KMS-11 (cell line): ENCODE data around the gene MTMR1.

ENCODE experiments used
- H2AFZ ChIP-seq: fragments of 200-600 bp; sonication (generic); 2 replicates; pipeline ENCODE4 v1.6.1; 2016; ENCODE audit warnings: antibody characterized with exemption, mixed run types, low read depth
- H3K27ac ChIP-seq: fragments of 200-600 bp; sonication (generic); 2 replicates; pipeline ENCODE4 v1.6.1; 2016; ENCODE audit warnings: mild to moderate bottlenecking, mixed run types
- H3K27me3 ChIP-seq: fragments of 200-600 bp; sonication (generic); 2 replicates; pipeline ENCODE4 v1.6.1; 2017; ENCODE audit warnings: mild to moderate bottlenecking, low read depth, mixed run types, moderate library complexity; ENCODE audit not compliant: insufficient read depth
- H3K36me3 ChIP-seq: fragments of 200-600 bp; sonication (generic); 2 replicates; pipeline ENCODE4 v1.6.1; 2017; ENCODE audit warnings: mild to moderate bottlenecking, mixed run types; ENCODE audit not compliant: insufficient read depth
- H3K4me1 ChIP-seq: fragments of 200-600 bp; sonication (generic); 2 replicates; pipeline ENCODE4 v1.6.1; 2016; ENCODE audit warnings: mild to moderate bottlenecking, low read depth, mixed run types; ENCODE audit not compliant: poor library complexity, severe bottlenecking
- H3K4me2 ChIP-seq: fragments of 200-600 bp; sonication (generic); 2 replicates; pipeline ENCODE4 v1.7.0; 2016; ENCODE audit warnings: mild to moderate bottlenecking, mixed run types
- H3K4me3 ChIP-seq: fragments of 200-600 bp; sonication (generic); IDR thresholded peaks from 2 replicates; pipeline ENCODE4 v1.6.1; 2017; ENCODE audit warnings: low read depth, low read length, mixed read lengths; ENCODE audit not compliant: insufficient read depth
- H3K79me2 ChIP-seq: fragments of 200-600 bp; sonication (generic); 2 replicates; pipeline ENCODE4 v1.6.1; 2016; ENCODE audit warnings: low read depth, mixed run types; ENCODE audit not compliant: insufficient read depth
- H3K9ac ChIP-seq: fragments of 200-600 bp; sonication (generic); 2 replicates; pipeline ENCODE4 v1.6.1; 2016; ENCODE audit warnings: mild to moderate bottlenecking, mixed run types
- H4K20me1 ChIP-seq: fragments of 200-600 bp; sonication (generic); 2 replicates; pipeline ENCODE4 v1.6.1; 2016; ENCODE audit warnings: mild to moderate bottlenecking, mixed run types; ENCODE audit not compliant: insufficient read depth
- CTCF ChIP-seq: fragments of 200-600 bp; sonication (generic); conservative IDR thresholded peaks from 2 replicates; pipeline ENCODE4 v1.6.1; 2017; ENCODE audit warnings: low read depth, mild to moderate bottlenecking, antibody characterized with exemption, low read length, moderate library complexity, mixed read lengths

MTMR1 gene

GRCh38 chrX:150771116-150771515 is 77.9 kb downstream of the MTMR1 start:
- Histone ChIP-seq H3K79me2 (no peaks in the 10 kb centered on the region), H3K27ac (no peak overlapping the region), H3K4me2 (no peak overlapping the region), H3K36me3 (no peaks in the 10 kb centered on the region), H4K20me1 (no peaks in the 10 kb centered on the region), H3K27me3 (no peaks in the 10 kb centered on the region), H3K4me3 (no peak overlapping the region), H2AFZ (no peak overlapping the region), H3K4me1 (no peaks in the 10 kb centered on the region), H3K9ac (no peak overlapping the region)
- TF ChIP-seq CTCF: no peak

GRCh38 chrX:150772150-150772970 is 79.2 kb downstream of the MTMR1 start:
- no peaks in the 10 kb centered on the region for H3K36me3 ChIP-seq
- H4K20me1 ChIP-seq: no peaks in the 10 kb centered on the region
- no peak overlapping the region for H3K4me3 ChIP-seq
- H3K9ac ChIP-seq: no peak overlapping the region
- no peaks in the 10 kb centered on the region for H3K27me3 ChIP-seq
- H3K4me2 ChIP-seq: no peak overlapping the region
- H3K27ac ChIP-seq: no peak overlapping the region
- no peak overlapping the region for H2AFZ ChIP-seq
- TF ChIP-seq CTCF: peak; percentile 83
- no peaks in the 10 kb centered on the region for H3K4me1 ChIP-seq
- H3K79me2 ChIP-seq: no peaks in the 10 kb centered on the region

- TF ChIP-seq CTCF: no peak
- H3K4me3 ChIP-seq: no peak overlapping the region
- H3K79me2 ChIP-seq: no peaks in the 10 kb centered on the region
- H3K4me1 ChIP-seq: peaks cover 7% of the 10 kb centered on the region
- no peaks in the 10 kb centered on the region for H3K36me3 ChIP-seq
- H2AFZ ChIP-seq: no peak overlapping the region
- no peak overlapping the region for H3K9ac ChIP-seq
- no peaks in the 10 kb centered on the region for H4K20me1 ChIP-seq
- H3K4me2 ChIP-seq: no peak overlapping the region
- no peaks in the 10 kb centered on the region for H3K27me3 ChIP-seq
- H3K27ac ChIP-seq: no peak overlapping the region
Measured at GRCh38 chrX:150773117-150773516, 79.9 kb downstream of the MTMR1 start.

GRCh38 chrX:150773634-150774033 is 80.4 kb downstream of the MTMR1 start:
- Histone ChIP-seq H3K9ac (no peak overlapping the region), H3K36me3 (no peaks in the 10 kb centered on the region), H3K4me3 (no peak overlapping the region), H4K20me1 (no peaks in the 10 kb centered on the region), H3K79me2 (no peaks in the 10 kb centered on the region), H3K27me3 (no peaks in the 10 kb centered on the region), H3K4me2 (no peak overlapping the region), H3K27ac (no peak overlapping the region), H3K4me1 (peaks cover 12% of the 10 kb centered on the region), H2AFZ (no peak overlapping the region)
- no peak for TF ChIP-seq CTCF
